Naive B cell (primary cell): Measurements from ENCODE around the gene ASL. TPM values are rescaled to one million over a fixed set of nuclear protein-coding genes. Genes with fewer than 3 reads are reported as not detected.
"Not testable (repeated sequence)": the region's sequence is repeated elsewhere in the genome, so short reads cannot be mapped to it uniquely, and the experiment has no call there.

Experiments used
- ATAC-seq, 2 donors: fragments of 150-1000 bp; cut with Tn5 transposase; 2 replicates each; pipeline ENCODE4 v1.10.0; 2021; ENCODE audit warnings: low read depth in 2 of 2, mild to moderate bottlenecking in 2 of 2, moderate library complexity in 2 of 2
- DNase-seq: peaks from one replicate; pipeline ENCODE4 v3.0.0; 2022
- H3K27ac Mint-ChIP-seq, 6 donors: one replicate each; pipeline ENCODE4 v1.8.0; 2020 to 2022; ENCODE audit warnings: mild to moderate bottlenecking in 6 of 6, mixed read lengths in 6 of 6, moderate library complexity in 5 of 6, inconsistent platforms in 2 of 6
- H3K27me3 Mint-ChIP-seq, 3 donors: one replicate each; pipeline ENCODE4 v1.8.0; 2021 to 2022; ENCODE audit warnings: mixed read lengths in 3 of 3, mild to moderate bottlenecking in 1 of 3
- H3K36me3 Mint-ChIP-seq, 2 donors: one replicate each; pipeline ENCODE4 v1.8.0; 2020 to 2022; ENCODE audit warnings: mixed read lengths in 2 of 2, inconsistent platforms in 1 of 2, mild to moderate bottlenecking in 1 of 2
- H3K4me1 Mint-ChIP-seq, 3 donors: one replicate each; pipeline ENCODE4 v1.8.0; 2020 to 2022; ENCODE audit warnings: mixed read lengths in 3 of 3, inconsistent platforms in 1 of 3, mild to moderate bottlenecking in 1 of 3, moderate library complexity in 1 of 3
- H3K4me3 Mint-ChIP-seq, 8 donors: one replicate each; pipeline ENCODE4 v1.8.0; 2020 to 2022; ENCODE audit warnings: mild to moderate bottlenecking in 8 of 8, mixed read lengths in 8 of 8, moderate library complexity in 8 of 8, inconsistent platforms in 2 of 8
- H3K9me3 Mint-ChIP-seq, 7 donors: one replicate each; pipeline ENCODE4 v1.8.0; 2020 to 2022; ENCODE audit warnings: mixed read lengths in 7 of 7, mild to moderate bottlenecking in 5 of 7, inconsistent platforms in 2 of 7, moderate library complexity in 1 of 7
- polyA plus RNA-seq, 6 donors: library from polyadenylated mRNA; unstranded; fragments of 300-500 nt; fragmentation: Illumina TruSeq; gene quantifications; one replicate each; pipeline ENCODE4 v1.2.3, GENCODE V29; 2021; ENCODE audit warnings: low read depth in 6 of 6

ASL gene
- polyA plus RNA-seq, 6 donors from 2014 or later = 12.0 to 25.6 (median 14.3) TPM

- Mint-ChIP-seq H3K27me3 (no peaks in the 10 kb centered on the region), H3K9me3 (no peaks in the 10 kb centered on the region), H3K4me1 (no peaks in the 10 kb centered on the region), H3K27ac (peak overlapping the region in 1 of 6 donors; percentile 91), H3K4me3 (no peak overlapping the region), H3K36me3 (no peaks in the 10 kb centered on the region)
- ATAC-seq (no peak), DNase-seq (no peak)
Observed at GRCh38 chr7:66088861-66089838, 13.5 kb downstream of the ASL start.

GRCh38 chr7:66092654-66093053 lies 17.0 kb downstream of the ASL start:
- DNase-seq = no peak
- H3K36me3 Mint-ChIP-seq = no peaks in the 10 kb centered on the region
- H3K27me3 Mint-ChIP-seq = no peaks in the 10 kb centered on the region
- no peaks in the 10 kb centered on the region for H3K4me1 Mint-ChIP-seq
- no peak for ATAC-seq
- no peak overlapping the region for H3K4me3 Mint-ChIP-seq
- H3K27ac Mint-ChIP-seq = no peak overlapping the region
- no peaks in the 10 kb centered on the region for H3K9me3 Mint-ChIP-seq

- no peak overlapping the region for H3K4me3 Mint-ChIP-seq
- peaks cover 7 to 8% (median 8%) of the 10 kb centered on the region in 3 donors for H3K4me1 Mint-ChIP-seq
- no peaks in the 10 kb centered on the region for H3K27me3 Mint-ChIP-seq
- ATAC-seq = no peak
- H3K36me3 Mint-ChIP-seq = no peaks in the 10 kb centered on the region
- H3K27ac Mint-ChIP-seq = peak overlapping the region in 2 of 6 donors; percentile 11 to 38
- H3K9me3 Mint-ChIP-seq = no peaks in the 10 kb centered on the region
- no peak for DNase-seq
Observed at GRCh38 chr7:66095010-66095409, 19.4 kb downstream of the ASL start.

GRCh38 chr7:66099232-66099550 lies 23.6 kb downstream of the ASL start:
- no peaks in the 10 kb centered on the region for H3K9me3 Mint-ChIP-seq
- no peak for ATAC-seq
- no peak for DNase-seq
- no peaks in the 10 kb centered on the region for H3K36me3 Mint-ChIP-seq
- H3K4me3 Mint-ChIP-seq = peak overlapping the region in 2 of 8 donors; percentile 74 to 84
- H3K4me1 Mint-ChIP-seq = peaks cover 11 to 13% (median 12%) of the 10 kb centered on the region in 3 donors
- no peaks in the 10 kb centered on the region for H3K27me3 Mint-ChIP-seq
- peak overlapping the region in 1 of 6 donors; percentile 81 for H3K27ac Mint-ChIP-seq

GRCh38 chr7:66099551-66100407 lies 24.2 kb downstream of the ASL start:
- H3K4me1 Mint-ChIP-seq = peaks cover 11 to 13% (median 12%) of the 10 kb centered on the region in 3 donors
- DNase-seq = no peak
- H3K36me3 Mint-ChIP-seq = no peaks in the 10 kb centered on the region
- H3K27ac Mint-ChIP-seq = peak overlapping the region; percentile 61 to 98 (median 78)
- no peaks in the 10 kb centered on the region for H3K9me3 Mint-ChIP-seq
- no peaks in the 10 kb centered on the region for H3K27me3 Mint-ChIP-seq
- peak; percentile 76 to 82 for ATAC-seq
- H3K4me3 Mint-ChIP-seq = peak overlapping the region; percentile 74 to 90 (median 84)

- peak overlapping the region in 7 of 8 donors; percentile 30 to 90 (median 84) for H3K4me3 Mint-ChIP-seq
- no peaks in the 10 kb centered on the region for H3K27me3 Mint-ChIP-seq
- H3K27ac Mint-ChIP-seq = peak overlapping the region in 4 of 6 donors; percentile 57 to 90 (median 77)
- no peak for ATAC-seq
- no peaks in the 10 kb centered on the region for H3K36me3 Mint-ChIP-seq
- peaks cover 11 to 13% (median 12%) of the 10 kb centered on the region in 3 donors for H3K4me1 Mint-ChIP-seq
- H3K9me3 Mint-ChIP-seq = no peaks in the 10 kb centered on the region
- DNase-seq = no peak
Observed at GRCh38 chr7:66100408-66101050, 24.9 kb downstream of the ASL start.

- H3K27me3 Mint-ChIP-seq, DNase-seq, H3K27ac Mint-ChIP-seq, H3K36me3 Mint-ChIP-seq, H3K4me3 Mint-ChIP-seq, ATAC-seq, H3K9me3 Mint-ChIP-seq: not testable (repeated sequence)
- H3K4me1 Mint-ChIP-seq = peaks cover 11 to 13% (median 12%) of the 10 kb centered on the region in 3 donors
Observed at GRCh38 chr7:66102168-66102567, 26.5 kb downstream of the ASL start.

GRCh38 chr7:66103994-66104393 lies 28.4 kb downstream of the ASL start:
- not testable (repeated sequence) for H3K27me3 Mint-ChIP-seq, DNase-seq, H3K27ac Mint-ChIP-seq, H3K9me3 Mint-ChIP-seq, H3K36me3 Mint-ChIP-seq, ATAC-seq, H3K4me3 Mint-ChIP-seq
- H3K4me1 Mint-ChIP-seq = peaks cover 10 to 13% (median 11%) of the 10 kb centered on the region in 3 donors

GRCh38 chr7:66105263-66105748 lies 29.7 kb downstream of the ASL start:
- ATAC-seq (no peak), DNase-seq (no peak)
- no peaks in the 10 kb centered on the region for H3K27me3 Mint-ChIP-seq
- peak overlapping the region in 1 of 6 donors; percentile 2 for H3K27ac Mint-ChIP-seq
- H3K36me3 Mint-ChIP-seq = no peaks in the 10 kb centered on the region
- no peaks in the 10 kb centered on the region for H3K9me3 Mint-ChIP-seq
- H3K4me3 Mint-ChIP-seq = no peak overlapping the region
- H3K4me1 Mint-ChIP-seq = peaks cover under 1 to 3% (median 2%) of the 10 kb centered on the region in 3 donors

- not testable (repeated sequence) for H3K27me3 Mint-ChIP-seq, H3K36me3 Mint-ChIP-seq, H3K4me1 Mint-ChIP-seq, H3K9me3 Mint-ChIP-seq, DNase-seq, H3K27ac Mint-ChIP-seq, ATAC-seq
- peak overlapping the region in 1 of 8 donors; percentile 42 for H3K4me3 Mint-ChIP-seq
Observed at GRCh38 chr7:66108410-66108809, 32.8 kb downstream of the ASL start.

- Mint-ChIP-seq H3K36me3 (no peaks in the 10 kb centered on the region), H3K27me3 (no peaks in the 10 kb centered on the region), H3K4me1 (peaks cover 9 to 18% (median 12%) of the 10 kb centered on the region in 3 donors), H3K27ac (no peak overlapping the region), H3K9me3 (peaks cover 0 to 2% (median 0%) of the 10 kb centered on the region in 7 donors), H3K4me3 (peak overlapping the region in 2 of 8 donors; percentile 43 to 69)
- ATAC-seq (no peak), DNase-seq (no peak)
Observed at GRCh38 chr7:66110856-66111255, 35.2 kb downstream of the ASL start.

GRCh38 chr7:66114743-66115649 lies 39.4 kb downstream of the ASL start, which contains the start of gene CRCP:
Gene CRCP, plus strand, starts transcription at chr7:66114847. Its CDS starts 116 bp downstream, at chr7:66114963.
- ATAC-seq (peak; percentile 87 to 90), DNase-seq (peak; percentile 90)
- no peaks in the 10 kb centered on the region for H3K27me3 Mint-ChIP-seq
- peaks cover 0 to 2% (median 0%) of the 10 kb centered on the region in 7 donors for H3K9me3 Mint-ChIP-seq
- H3K27ac Mint-ChIP-seq = peak within 1 kb of the TSS; percentile 95 to 100 (median 98)
- H3K4me3 Mint-ChIP-seq = peak within 1 kb of the TSS; percentile 92 to 100 (median 98)
- peaks cover 37 to 54% (median 45%) of the 10 kb centered on the region in 3 donors for H3K4me1 Mint-ChIP-seq
- H3K36me3 Mint-ChIP-seq = no peaks in the 10 kb centered on the region
